SK-N-SH (cell line): ENCODE measurements around the gene GIPC2.

Experiments
- CHD2 ChIP-seq: fragments of 150-350 bp; IDR thresholded peaks from 2 replicates; pipeline ENCODE4 v1.6.1; 2018; ENCODE audit warnings: low read length; ENCODE audit not compliant: partially characterized antibody
- CTCF ChIP-seq: fragments of 200-600 bp; sonication (generic); IDR thresholded peaks from 2 replicates; pipeline ENCODE4 v1.6.1; 2017; ENCODE audit warnings: antibody characterized with exemption, mild to moderate bottlenecking, moderate library complexity
- EP300 ChIP-seq, 2 experiments: IDR thresholded peaks; 2 replicates each; pipeline versions ENCODE4 v1.4.0 to v1.6.1; 2012; ENCODE audit warnings: borderline replicate concordance in 1 of 2, low read depth in 1 of 2, low read length in 1 of 2
- EZH2phosphoT487 ChIP-seq: fragments of 200-600 bp; sonication (generic); IDR thresholded peaks from 2 replicates; pipeline ENCODE4 v1.6.1; 2017; ENCODE audit warnings: low read depth, mixed run types, mild to moderate bottlenecking, antibody characterized with exemption, moderate library complexity, borderline replicate concordance
- FOXM1 ChIP-seq: IDR thresholded peaks from 2 replicates; pipeline ENCODE4 v1.4.0; 2012; ENCODE audit warnings: low read depth, mild to moderate bottlenecking
- TCF12 ChIP-seq: IDR thresholded peaks from 2 replicates; pipeline ENCODE4 v1.4.0; 2012
- USF2 ChIP-seq: fragments of 150-350 bp; IDR thresholded peaks from 2 replicates; pipeline ENCODE4 v1.6.1; 2017; ENCODE audit warnings: antibody characterized with exemption, low read length, low read depth, borderline replicate concordance
- ZBTB33 ChIP-seq: IDR thresholded peaks from 2 replicates; pipeline ENCODE4 v1.4.0; 2012; ENCODE audit warnings: low read depth, borderline replicate concordance

GRCh38 chr1:78170859-78171258 is 125.1 kb downstream of the GIPC2 start:
- TF ChIP-seq CTCF (no peak), FOXM1 (no peak), ZBTB33 (no peak), USF2 (no peak), CHD2 (no peak), TCF12 (peak; percentile 55), EP300 (IDR thresholded peaks at IDR 0.05; ENCODE audit: borderline replicate concordance in 1 of 2, low read depth in 1 of 2, low read length in 1 of 2) (no peak), EZH2phosphoT487 (no peak)
